Panc1 (cell line): ENCODE measurements around the gene FGD5. TPM values are rescaled to one million over a fixed set of nuclear protein-coding genes. Genes with fewer than 3 reads are reported as not detected.
A peak's percentile ranks its signal among the peaks of the same experiment; 100 is the strongest.

Source experiments
- ATAC-seq: fragments of 200-7000 bp; cut with Tn5 transposase; 2 replicates; pipeline ENCODE4 v1.9.1; 2020; ENCODE audit warnings: mild to moderate bottlenecking, moderate library complexity
- BruUV-seq: library from RNA; stranded (reverse); fragments of 400-500 nt; replicated peaks from 2 replicates; lab custom pipeline; 2021; lab: Mats Ljungman, UMichigan
- CTCF ChIA-PET: fragments of 300-600 bp; sonication (Branson Sonifier 250); formaldehyde crosslinking; loops from one replicate; lab custom pipeline; 2022; ENCODE audit warnings: antibody characterized with exemption; lab: Charles Lee
- POLR2A ChIA-PET: fragments of 300-600 bp; sonication (Branson Sonifier 250); formaldehyde crosslinking; loops from one replicate; lab custom pipeline; 2022; ENCODE audit warnings: antibody characterized with exemption; lab: Charles Lee
- DNase-seq: peaks from one replicate; pipeline ENCODE4 v3.0.0-alpha.2; 2010; ENCODE audit warnings: low read depth, low spot score
- H3K27ac ChIP-seq: 2 replicates; pipeline ENCODE4 v1.5.1; 2011; ENCODE audit warnings: mild to moderate bottlenecking, low read length, inconsistent platforms
- H3K27me3 ChIP-seq: fragments of 200-500 bp; sonication (Bioruptor generic); 2 replicates; pipeline ENCODE4 v1.6.0; 2014; ENCODE audit warnings: low read length, inconsistent platforms; ENCODE audit not compliant: control insufficient read depth, insufficient read depth
- H3K36me3 ChIP-seq: fragments of 200-500 bp; sonication (Bioruptor generic); 2 replicates; pipeline ENCODE4 v1.5.1; 2014; ENCODE audit warnings: inconsistent platforms, mild to moderate bottlenecking, low read length, moderate library complexity; ENCODE audit not compliant: control insufficient read depth, insufficient read depth
- H3K4me1 ChIP-seq: 2 replicates; pipeline ENCODE4 v1.5.1; 2011; ENCODE audit warnings: inconsistent platforms, mild to moderate bottlenecking, low read length, moderate library complexity; ENCODE audit not compliant: control insufficient read depth, insufficient read depth
- H3K4me3 ChIP-seq, 2 experiments: 2 replicates each; pipeline ENCODE4 v1.5.1; 2011 to 2012; ENCODE audit warnings: low read depth in 2 of 2, low read length in 2 of 2, mild to moderate bottlenecking in 2 of 2, inconsistent platforms in 1 of 2, moderate library complexity in 1 of 2
- H3K9me3 ChIP-seq: fragments of 200-500 bp; sonication (Bioruptor generic); 2 replicates; pipeline ENCODE4 v1.5.1; 2014; ENCODE audit warnings: low read depth, mild to moderate bottlenecking, inconsistent platforms, low read length, moderate library complexity; ENCODE audit not compliant: control insufficient read depth, insufficient read depth
- CTCF ChIP-seq: fragments of 450-650 bp; IDR thresholded peaks from 2 replicates; pipeline ENCODE4 v1.5.1; 2017; ENCODE audit warnings: mild to moderate bottlenecking
- POLR2AphosphoS5 ChIP-seq: IDR thresholded peaks from 2 replicates; pipeline ENCODE4 v1.6.1; 2012; ENCODE audit warnings: mild to moderate bottlenecking, low read depth, low read length, moderate library complexity
- REST ChIP-seq, 2 experiments: IDR thresholded peaks; 2 replicates each; pipeline ENCODE4 v1.6.1; 2011 to 2012; ENCODE audit warnings: low read depth in 2 of 2, control low read depth in 1 of 2, low read length in 1 of 2, mild to moderate bottlenecking in 1 of 2, moderate library complexity in 1 of 2; ENCODE audit not compliant: insufficient read depth in 1 of 2
- SIN3A ChIP-seq: IDR thresholded peaks from 2 replicates; pipeline ENCODE4 v1.6.1; 2012; ENCODE audit warnings: low read depth, mild to moderate bottlenecking, low read length, moderate library complexity, borderline replicate concordance; ENCODE audit not compliant: insufficient read depth
- TCF7L2 ChIP-seq: IDR thresholded peaks from 2 replicates; pipeline ENCODE4 v1.6.1; 2011; ENCODE audit warnings: mild to moderate bottlenecking, low read depth, low read length, inconsistent platforms
- in situ Hi-C: cut with HindIII; loops from 2 replicates; pipeline ENCODE4 v1.10.0; 2016; ENCODE audit warnings: low sequenced_read_pairs, low pct_unique_long_range_greater_than_20kb
- intact Hi-C: fragments of 100-400 bp; cut with micrococcal nuclease; formaldehyde crosslinking; loops from one replicate; pipeline ENCODE4 v1.10.0; 2022; ENCODE audit not compliant: unreplicated experiment
- total RNA-seq: library from RNA; stranded (reverse); gene quantifications from one replicate; pipeline ENCODE4 v1.2.1, GENCODE V29; 2021; ENCODE audit not compliant: unreplicated experiment

The FGD5 gene
- total RNA-seq, 1 experiment from 2014 or later = 0.77 TPM

- DNase-seq (peak; percentile 58), ATAC-seq (peak; percentile 97)
- H3K4me1 ChIP-seq = peaks cover 16% of the 10 kb centered on the region
- ChIA-PET POLR2A (interaction anchor here (0.7 to 0.8 kb wide), 3 partner anchors 361 to 1081 kb away, joined by 3 to 9 read pairs (median 3); no protein-coding TSS in a partner anchor), CTCF (interaction anchor here (0.7 kb wide), 1 partner anchor 120 kb away, joined by 6 read pairs; no protein-coding TSS in a partner anchor)
- intact Hi-C loops (no loop called here), in situ Hi-C loops (no loop called here)
- no TSS peak for BruUV-seq
- H3K27ac ChIP-seq = peak overlapping the region; percentile 93
- H3K4me3 ChIP-seq = peak overlapping the region; percentile 84 to 89
- no peaks in the 10 kb centered on the region for H3K9me3 ChIP-seq
- TF ChIP-seq SIN3A = peak; percentile 21; the same call in 1 of the 2 replicates
- TF ChIP-seq POLR2AphosphoS5 = no peak; the same call in 1 of the 2 replicates
- H3K27me3 ChIP-seq = no peaks in the 10 kb centered on the region
- H3K36me3 ChIP-seq = peaks cover 5% of the 10 kb centered on the region; the same call in 1 of the 2 replicates
Observed at GRCh38 chr3:14947886-14948608, 129.3 kb downstream of the FGD5 start.

- no peak for ATAC-seq
- Histone ChIP-seq H3K9me3 (no peaks in the 10 kb centered on the region), H3K4me3 (peak overlapping the region; percentile 84 to 89), H3K4me1 (peaks cover 16% of the 10 kb centered on the region), H3K36me3 (peaks cover 5% of the 10 kb centered on the region; the same call in 1 of the 2 replicates), H3K27ac (peak overlapping the region; percentile 93), H3K27me3 (no peaks in the 10 kb centered on the region)
- no peak for DNase-seq
- no peak for TF ChIP-seq POLR2AphosphoS5
- no peak for TF ChIP-seq SIN3A
- no peak for TF ChIP-seq TCF7L2
- no peak for TF ChIP-seq REST (IDR thresholded peaks at IDR 0.05; ENCODE audit: insufficient read depth in 1 of 2, low read depth in 2 of 2, low read length in 1 of 2)
- TF ChIP-seq CTCF = no peak
- in situ Hi-C loops = no loop called here
- ChIA-PET POLR2A (interaction anchor here (0.7 to 0.8 kb wide), 3 partner anchors 360 to 1081 kb away, joined by 3 to 9 read pairs (median 3); no protein-coding TSS in a partner anchor), CTCF (interaction anchor here (0.7 kb wide), 1 partner anchor 120 kb away, joined by 6 read pairs; no protein-coding TSS in a partner anchor)
- no TSS peak for BruUV-seq
- intact Hi-C loops = no loop called here
Observed at GRCh38 chr3:14948609-14949038, 129.9 kb downstream of the FGD5 start.

- Histone ChIP-seq H3K9me3 (no peaks in the 10 kb centered on the region), H3K4me1 (peaks cover 16% of the 10 kb centered on the region), H3K4me3 (peak overlapping the region; percentile 84 to 89), H3K27ac (peak overlapping the region; percentile 93), H3K36me3 (peaks cover 5% of the 10 kb centered on the region; the same call in 1 of the 2 replicates), H3K27me3 (no peaks in the 10 kb centered on the region)
- TF ChIP-seq REST (IDR thresholded peaks at IDR 0.05; ENCODE audit: insufficient read depth in 1 of 2, low read depth in 2 of 2, low read length in 1 of 2) (no peak), SIN3A (no peak), TCF7L2 (no peak), CTCF (no peak), POLR2AphosphoS5 (no peak)
- CTCF ChIA-PET = no interaction called here
- TSS peak; percentile 76 for BruUV-seq
- intact Hi-C loops = no loop called here
- POLR2A ChIA-PET = no interaction called here
- ATAC-seq = no peak
- DNase-seq = no peak
- in situ Hi-C loops = no loop called here
Observed at GRCh38 chr3:14949126-14949525, 130.4 kb downstream of the FGD5 start.
